GM12891 (cell line): ENCODE data around the gene LCN10.
"Not testable (repeated sequence)": the region's sequence is repeated elsewhere in the genome, so short reads cannot be mapped to it uniquely, and the experiment has no call there.

Experiments used
- DNase-seq: peaks from one replicate; pipeline ENCODE4 v3.0.0; 2011; ENCODE audit warnings: low spot score; ENCODE audit not compliant: insufficient read length
- FAIRE-seq: peaks from 2 replicates; lab custom pipeline; 2011; peaks lifted over from hg19 to GRCh38; lab: Jason Lieb, UNC
- PAX5 ChIP-seq: IDR thresholded peaks from 2 replicates; pipeline ENCODE4 v1.6.1; 2011; ENCODE audit warnings: low read length, moderate library complexity, mild to moderate bottlenecking; ENCODE audit not compliant: insufficient read depth, severe bottlenecking
- POLR2A ChIP-seq: IDR thresholded peaks from 2 replicates; pipeline ENCODE4 v1.6.1; 2011; ENCODE audit warnings: low read depth, low read length, control low read depth
- POLR2AphosphoS5 ChIP-seq: IDR thresholded peaks from 2 replicates; pipeline ENCODE4 v1.6.1; 2011; ENCODE audit warnings: low read depth, low read length, control low read depth
- POU2F2 ChIP-seq: IDR thresholded peaks from 2 replicates; pipeline ENCODE4 v1.6.1; 2011; ENCODE audit warnings: low read depth, mild to moderate bottlenecking, control low read depth, low read length, moderate library complexity
- SPI1 ChIP-seq: IDR thresholded peaks from 2 replicates; pipeline ENCODE4 v1.6.1; 2011; ENCODE audit warnings: low read depth, low read length, control low read depth
- TAF1 ChIP-seq: IDR thresholded peaks from 2 replicates; pipeline ENCODE4 v1.6.1; 2011; ENCODE audit warnings: low read depth, low read length, control low read depth

The LCN10 gene

GRCh38 chr9:136760424-136760823 lies 17.7 kb upstream of the LCN10 start:
- DNase-seq (no peak), FAIRE-seq (no peak)
- no peak for TF ChIP-seq SPI1
- TF ChIP-seq PAX5 = no peak
- no peak for TF ChIP-seq POU2F2
- no peak for TF ChIP-seq TAF1
- no peak for TF ChIP-seq POLR2A
- no peak for TF ChIP-seq POLR2AphosphoS5

- DNase-seq = peak; percentile 7
- TF ChIP-seq TAF1 = no peak
- TF ChIP-seq PAX5 = no peak
- TF ChIP-seq POU2F2 = no peak
- no peak for TF ChIP-seq SPI1
- no peak for TF ChIP-seq POLR2A
- TF ChIP-seq POLR2AphosphoS5 = no peak
- FAIRE-seq = no peak
Measured at GRCh38 chr9:136759436-136760325, 16.9 kb upstream of the LCN10 start.

DNA sequence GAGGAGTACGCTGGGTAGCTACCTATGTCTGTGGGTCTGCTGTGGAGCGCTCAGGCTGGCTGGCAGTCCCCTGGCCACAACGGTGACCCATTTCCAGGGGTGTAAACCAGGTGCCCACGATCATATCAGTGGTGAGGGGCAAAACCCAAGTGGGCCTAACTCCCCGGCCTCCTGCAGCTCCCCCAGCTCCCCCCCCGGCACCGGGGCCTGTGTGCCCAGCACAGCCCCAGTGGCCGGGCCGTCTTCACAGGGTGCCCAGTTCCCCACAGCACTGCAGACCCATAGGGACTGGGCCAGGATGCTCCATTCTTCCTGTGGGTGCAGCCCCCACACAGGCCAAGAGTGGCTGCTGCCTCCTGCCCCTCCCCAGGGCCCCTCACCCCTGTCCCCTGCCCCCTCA lies 16.3 kb upstream of the LCN10 start:
- no peak for TF ChIP-seq POU2F2
- TF ChIP-seq POLR2A = no peak
- no peak for TF ChIP-seq PAX5
- no peak for TF ChIP-seq SPI1
- TF ChIP-seq TAF1 = no peak
- no peak for TF ChIP-seq POLR2AphosphoS5
- DNase-seq (no peak), FAIRE-seq (no peak)

DNA sequence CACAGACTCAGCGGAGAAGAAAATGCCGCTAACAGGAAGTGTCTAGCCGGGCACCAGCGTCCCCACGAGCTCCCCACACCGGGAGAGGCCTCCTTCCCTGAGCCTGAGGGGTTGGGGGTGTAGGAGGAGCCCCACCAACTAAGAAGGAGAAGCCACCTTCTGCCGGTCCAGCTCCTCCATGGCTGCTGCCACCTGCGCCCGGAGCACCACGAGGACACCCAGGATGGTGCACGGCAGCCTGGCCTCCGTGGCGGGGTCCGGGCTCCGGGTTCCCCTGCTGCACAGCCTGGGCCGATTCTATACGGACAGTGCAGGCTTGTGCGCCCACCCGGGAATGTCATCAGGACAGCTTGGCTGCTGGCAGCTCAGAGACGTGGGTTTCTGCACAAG lies 15.0 kb upstream of the LCN10 start:
- no peak for TF ChIP-seq POU2F2
- FAIRE-seq (no peak), DNase-seq (no peak)

DNA sequence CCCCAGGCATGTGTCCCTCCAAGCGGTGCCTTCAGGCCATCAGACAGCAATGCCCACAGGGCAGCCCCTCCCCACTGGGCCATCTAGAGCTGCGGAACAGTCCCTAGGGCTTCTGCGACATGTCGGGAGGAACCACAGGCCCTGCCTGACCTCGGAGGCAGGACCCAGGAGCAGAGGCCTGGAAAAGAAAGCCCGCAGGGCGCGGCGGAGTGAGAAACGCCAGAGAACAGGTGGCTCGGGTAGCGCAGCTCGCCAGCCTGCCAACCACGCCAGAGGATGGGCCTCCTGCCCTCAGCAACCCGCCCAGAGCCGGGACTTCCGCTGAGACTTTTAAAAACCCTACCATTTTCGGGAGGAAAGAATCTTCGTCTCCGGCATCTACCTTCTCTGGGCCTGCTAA lies 14.6 kb upstream of the LCN10 start:
- TF ChIP-seq PAX5 = no peak
- TF ChIP-seq POU2F2 = no peak
- no peak for TF ChIP-seq SPI1
- no peak for TF ChIP-seq TAF1
- no peak for TF ChIP-seq POLR2AphosphoS5
- no peak for TF ChIP-seq POLR2A
- DNase-seq (no peak), FAIRE-seq (no peak)

DNA sequence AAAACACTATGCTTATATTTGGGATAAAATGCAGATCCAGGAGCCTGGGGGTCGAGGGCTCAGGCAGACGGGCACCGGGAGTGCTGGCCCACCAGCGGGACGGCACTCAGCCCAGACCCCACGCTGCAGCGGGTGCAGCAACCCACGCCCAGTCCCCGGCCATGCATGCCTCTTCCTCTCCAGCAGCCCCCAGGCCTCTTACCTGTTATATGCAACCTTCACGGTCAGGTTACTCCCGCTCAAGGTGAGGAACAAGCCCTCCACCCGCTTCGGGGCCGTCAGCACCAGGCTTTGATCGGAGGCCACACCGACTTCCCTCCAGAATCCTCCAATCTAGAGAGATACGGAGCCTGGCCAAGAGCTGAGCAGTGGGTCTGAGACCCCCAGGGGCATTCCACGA lies 14.1 kb upstream of the LCN10 start:
- DNase-seq (no peak), FAIRE-seq (no peak)
- TF ChIP-seq POLR2A (no peak), POU2F2 (no peak), TAF1 (no peak), SPI1 (no peak), PAX5 (no peak), POLR2AphosphoS5 (no peak)

DNA sequence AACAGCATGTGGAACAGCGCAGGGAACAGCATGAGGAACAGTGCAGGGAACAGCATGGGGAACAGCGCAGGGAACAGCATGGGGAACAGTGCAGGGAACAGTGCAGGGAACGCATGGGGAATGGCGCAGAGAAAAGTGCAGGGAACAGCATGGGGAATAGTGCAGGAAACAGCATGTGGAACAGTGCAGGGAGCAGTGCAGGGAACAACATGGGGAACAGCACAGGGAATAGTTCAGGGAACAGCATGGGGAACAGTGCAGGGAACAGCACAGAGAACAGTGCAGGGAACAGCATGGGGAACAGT lies 13.3 kb upstream of the LCN10 start:
- FAIRE-seq (no peak), DNase-seq (no peak)
- TF ChIP-seq POLR2AphosphoS5 (no peak), TAF1 (no peak), SPI1 (no peak), POLR2A (no peak), PAX5 (no peak), POU2F2 (no peak)

DNA sequence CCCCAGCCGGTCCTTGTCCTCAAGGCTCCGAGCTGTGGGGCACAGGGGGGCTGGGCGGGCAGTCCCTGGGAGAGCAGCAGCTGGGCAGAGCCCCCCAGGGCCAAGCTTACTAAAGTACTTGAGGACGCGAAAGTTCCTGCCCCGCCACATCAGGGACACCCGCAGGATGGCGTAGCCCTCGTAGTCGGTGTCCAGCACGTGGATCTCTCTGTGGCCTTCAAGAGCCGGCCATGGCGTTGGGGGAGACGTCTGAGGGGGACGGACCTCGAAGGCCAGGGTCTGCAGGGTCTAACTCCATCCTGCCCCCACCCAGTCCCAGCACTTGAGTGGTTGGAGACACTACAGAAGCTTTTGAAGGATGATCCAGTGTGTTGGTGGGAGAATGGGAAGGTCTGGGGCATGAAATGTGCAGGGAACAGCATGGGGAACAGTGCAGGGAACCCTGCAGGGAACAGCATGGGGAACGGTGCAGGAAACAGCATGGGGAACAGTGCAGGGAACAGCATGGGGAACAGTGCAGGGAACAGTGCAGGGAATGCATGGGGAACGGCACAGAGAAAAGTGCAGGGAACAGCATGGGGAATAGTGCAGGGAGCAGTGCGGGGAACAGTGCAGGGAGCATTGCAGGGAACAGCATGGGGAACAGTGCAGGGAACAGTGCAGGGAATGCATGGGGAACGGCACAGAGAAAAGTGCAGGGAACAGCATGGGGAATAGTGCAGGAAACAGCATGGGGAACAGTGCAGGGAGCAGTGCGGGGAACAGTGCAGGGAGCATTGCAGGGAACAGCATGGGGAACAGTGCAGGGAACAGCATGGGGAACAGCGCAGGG lies 12.8 kb upstream of the LCN10 start:
- not testable (repeated sequence) for FAIRE-seq, DNase-seq

DNA sequence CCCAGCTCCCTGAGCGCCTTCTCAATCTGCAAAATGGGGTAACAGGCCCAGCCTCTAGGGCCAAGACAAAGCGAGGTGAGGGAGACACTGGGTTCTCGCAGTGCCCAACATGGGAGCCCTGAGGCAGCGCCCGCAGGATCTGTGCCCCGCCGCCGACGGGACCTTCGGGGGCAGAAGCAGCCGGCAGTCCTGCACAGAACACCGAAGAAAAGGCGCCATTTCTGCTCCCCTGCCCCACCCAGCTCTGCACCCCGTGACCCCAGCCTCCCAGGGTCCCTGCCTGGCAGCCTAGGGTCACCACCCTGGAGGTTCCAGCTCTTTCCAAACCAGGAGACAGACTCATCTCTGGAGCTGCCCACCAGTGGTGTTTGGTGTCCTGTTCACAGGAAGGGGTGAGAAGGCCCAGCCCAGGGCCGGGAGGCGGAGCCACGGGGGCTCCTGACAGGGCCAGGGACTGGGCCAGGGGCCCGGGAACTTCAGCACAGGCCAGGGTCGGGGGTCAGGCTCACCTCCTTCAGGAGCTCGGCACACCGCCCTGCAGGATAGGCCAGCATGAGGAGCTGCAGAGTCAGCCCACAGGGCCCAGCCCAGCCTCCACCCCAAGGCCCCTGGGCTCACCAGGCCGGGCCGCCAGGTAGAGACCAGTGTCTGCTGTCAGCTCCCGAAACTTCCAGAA lies 12.0 kb upstream of the LCN10 start:
- FAIRE-seq (no peak), DNase-seq (no peak)
- TF ChIP-seq POLR2A (no peak), PAX5 (no peak), POLR2AphosphoS5 (no peak), POU2F2 (no peak), TAF1 (no peak), SPI1 (no peak)
